Limb (tissue), 2 donors: Measurements from ENCODE around the gene OR51E2.
A peak's percentile ranks its signal among the peaks of the same experiment; 100 is the strongest.

Experiments
- DNase-seq, 2 donors: peaks; one replicate each; pipeline ENCODE4 v3.0.0-alpha.2; 2016; ENCODE audit errors: extremely low spot score in 2 of 2

Gene OR51E2

GRCh38 chr11:4664183-4664582 is 33.5 kb downstream of the OR51E2 start:
- no peak for DNase-seq

DNA sequence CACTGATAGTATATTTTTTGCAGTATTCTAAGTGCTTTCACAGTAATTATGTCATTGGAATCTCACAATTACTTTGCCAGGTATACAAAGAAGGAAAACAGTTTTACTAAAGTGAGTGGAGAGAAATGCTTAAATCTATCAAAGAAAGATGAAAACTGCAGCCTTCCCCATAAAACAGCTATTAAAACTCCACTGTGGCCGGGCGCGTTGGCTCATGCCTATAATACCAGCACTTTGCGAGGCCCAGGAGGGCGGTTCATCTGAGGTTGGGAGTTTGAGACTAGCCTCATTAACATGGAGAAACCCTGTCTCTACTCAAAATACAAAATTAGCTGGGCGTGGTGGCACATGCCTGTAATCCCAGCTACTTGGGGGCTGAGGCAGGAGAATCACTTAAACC is 34.8 kb downstream of the OR51E2 start:
- no peak for DNase-seq

- DNase-seq = no peak
Measured at GRCh38 chr11:4658629-4659445, 38.8 kb downstream of the OR51E2 start.

- DNase-seq = no peak
Measured at GRCh38 chr11:4654635-4655369, 42.9 kb downstream of the OR51E2 start.

DNA sequence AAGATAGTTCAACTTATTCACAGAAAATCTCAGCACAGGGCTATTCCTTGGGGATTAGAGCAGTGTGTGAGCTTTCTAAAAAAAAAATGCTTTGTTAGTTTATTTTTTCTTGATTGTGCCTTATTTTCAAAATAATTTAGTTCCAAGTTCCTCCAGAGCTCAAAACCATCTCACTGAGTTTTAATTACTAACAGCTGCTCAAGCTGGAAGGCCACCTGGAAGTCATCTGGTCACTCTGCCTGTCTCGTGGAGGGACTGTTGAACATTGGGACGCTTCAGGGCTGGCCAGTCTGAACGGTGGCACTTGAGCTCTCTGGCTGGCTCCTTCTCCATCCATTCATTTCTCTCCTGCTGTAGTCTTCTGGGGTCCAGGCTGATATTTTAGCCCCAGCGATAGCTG is 49.9 kb downstream of the OR51E2 start:
- no peak for DNase-seq

DNA sequence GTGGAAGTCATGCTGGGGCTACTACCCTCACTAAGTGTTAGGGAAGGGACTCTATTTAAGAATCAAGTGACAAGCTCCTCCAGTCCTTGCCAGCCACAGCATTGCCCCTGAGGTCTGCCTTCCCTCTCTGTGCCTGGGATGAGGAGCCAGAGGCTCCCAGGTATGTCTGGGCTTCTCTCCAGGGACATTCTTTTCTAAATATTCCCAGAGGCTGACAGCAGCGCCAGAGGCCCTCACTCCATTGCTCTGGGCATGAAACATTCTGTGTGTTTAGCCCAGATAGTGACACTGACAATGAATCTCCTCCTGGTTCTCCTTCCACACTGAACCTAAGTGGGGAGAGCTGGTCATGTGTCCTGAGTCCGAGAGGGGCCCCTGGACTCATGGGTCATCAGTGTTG is 51.7 kb downstream of the OR51E2 start:
- no peak for DNase-seq

DNA sequence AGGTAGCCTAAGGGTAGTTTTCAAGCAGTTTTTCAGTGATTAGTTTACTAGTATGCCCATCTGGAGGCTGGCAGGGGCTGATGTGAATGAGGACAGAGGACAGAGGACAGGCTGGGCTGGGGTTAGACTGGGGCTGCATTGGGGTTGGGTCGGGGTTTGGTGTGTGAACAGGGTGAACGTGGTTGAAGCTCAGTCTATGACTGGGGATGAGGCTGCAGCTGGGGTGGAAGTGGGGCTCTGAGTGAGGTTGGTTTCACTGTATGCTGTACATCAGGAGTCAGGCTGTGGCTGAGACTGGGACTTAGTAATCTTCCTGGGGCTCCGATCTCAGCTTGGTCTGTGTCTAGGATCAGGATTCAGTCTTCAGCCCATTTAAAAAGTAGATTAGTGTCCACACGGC is 53.4 kb downstream of the OR51E2 start:
- DNase-seq = no peak

- no peak for DNase-seq
Measured at GRCh38 chr11:4643682-4644081, 54.0 kb downstream of the OR51E2 start, which contains the start of gene OR51E1. Gene OR51E1, plus strand, starts transcription at chr11:4643982. Its CDS starts 8,545 bp downstream, at chr11:4652527.

DNA sequence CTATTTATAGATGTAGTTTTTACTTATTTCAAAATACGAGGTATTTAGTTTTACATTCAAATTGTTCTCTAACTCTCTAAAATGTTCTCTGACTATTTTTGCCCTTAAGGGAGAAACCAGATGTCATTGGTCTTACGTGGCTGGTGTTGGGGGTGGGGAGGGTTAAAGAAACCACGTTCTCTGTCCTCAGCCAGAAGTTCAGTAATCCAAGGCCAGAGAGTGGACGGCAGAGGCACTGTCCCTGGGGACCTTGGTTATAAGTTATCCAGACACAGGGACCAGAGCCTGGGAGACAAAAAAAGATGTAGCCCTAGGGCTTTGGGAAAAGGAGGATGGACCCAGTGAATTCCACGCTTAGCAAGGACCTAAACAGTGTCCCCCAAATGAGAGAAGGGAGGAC is 54.6 kb downstream of the OR51E2 start:
- no peak for DNase-seq

GRCh38 chr11:4642043-4642442 is 55.6 kb downstream of the OR51E2 start:
- DNase-seq = no peak

DNA sequence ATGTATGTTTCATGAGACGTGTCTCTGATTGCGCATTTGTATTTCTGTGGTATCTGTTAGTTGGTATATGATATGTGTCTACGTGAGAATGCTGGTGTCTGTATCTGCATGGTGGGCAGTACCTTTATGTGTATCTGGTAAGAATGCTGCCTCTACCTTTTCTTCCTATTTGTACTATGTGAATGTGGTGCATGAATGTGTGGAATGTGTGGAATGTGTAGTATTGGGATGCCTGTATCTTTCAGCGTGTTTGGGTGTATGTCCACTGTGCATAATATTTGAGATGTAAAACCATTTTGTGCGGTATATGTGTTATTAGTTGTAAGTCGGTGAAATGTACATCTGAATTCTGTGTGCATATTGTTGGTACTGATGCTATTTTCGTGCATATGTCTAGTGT is 56.2 kb downstream of the OR51E2 start:
- no peak for DNase-seq

- DNase-seq = no peak
Measured at GRCh38 chr11:4639931-4640330, 57.7 kb downstream of the OR51E2 start.

GRCh38 chr11:4637662-4638047 is 60.0 kb downstream of the OR51E2 start:
- DNase-seq = no peak

GRCh38 chr11:4636962-4637661 is 60.5 kb downstream of the OR51E2 start, which contains the start of gene OR51D1:
Gene OR51D1, plus strand, starts transcription at chr11:4637477. Its CDS starts 2,314 bp downstream, at chr11:4639791.
- DNase-seq = peak; percentile 74 to 82

DNA sequence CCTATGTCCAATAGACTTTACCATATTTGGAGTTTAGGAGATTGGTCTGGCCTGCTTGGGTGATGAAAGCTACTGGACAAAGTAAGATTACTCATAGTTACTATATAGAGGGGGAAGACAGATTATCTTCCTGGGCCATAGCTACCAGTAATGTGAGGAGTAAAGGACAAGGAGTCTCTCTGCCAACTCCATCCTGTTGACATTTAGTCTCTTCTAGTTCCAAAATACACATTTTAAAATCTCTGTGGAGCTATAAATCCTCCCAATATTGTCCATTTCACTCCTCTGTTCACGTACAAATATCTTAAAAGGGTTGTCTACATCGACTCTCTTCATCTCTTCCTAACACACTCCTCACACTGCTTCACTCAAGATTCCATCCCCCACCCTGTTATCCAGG is 61.5 kb downstream of the OR51E2 start:
- no peak for DNase-seq
